Neural cell (in vitro differentiated cells): ENCODE measurements around the gene VANGL1. TPM values are rescaled to one million over a fixed set of nuclear protein-coding genes. Genes with fewer than 3 reads are reported as not detected.

Source experiments
- H2AFZ ChIP-seq: fragments of 200-600, 300-800 bp; sonication (generic), shearing (Covaris generic); 2 replicates; pipeline ENCODE4 v1.6.0; 2014; ENCODE audit warnings: low read depth, mild to moderate bottlenecking, antibody characterized with exemption, low read length, moderate library complexity
- H3F3A ChIP-seq: fragments of 200-600 bp; shearing (Covaris generic); 2 replicates; pipeline ENCODE4 v1.6.1; 2016; ENCODE audit warnings: mild to moderate bottlenecking, moderate library complexity, mixed read lengths, antibody characterized with exemption, low read length; ENCODE audit not compliant: insufficient read depth, poor library complexity, severe bottlenecking
- H3K27ac ChIP-seq: fragments of 200-600, 300-800 bp; sonication (generic), shearing (Covaris generic); 2 replicates; pipeline ENCODE4 v1.5.1; 2014; ENCODE audit warnings: mild to moderate bottlenecking, low read length, moderate library complexity
- H3K27me3 ChIP-seq: fragments of 300-800, 200-600 bp; sonication (generic), shearing (Covaris generic); 2 replicates; pipeline ENCODE4 v1.6.0; 2014; ENCODE audit warnings: mild to moderate bottlenecking, low read depth, low read length, moderate library complexity; ENCODE audit not compliant: insufficient read depth
- H3K36me3 ChIP-seq: fragments of 300-800, 200-600 bp; sonication (generic), shearing (Covaris generic); 2 replicates; pipeline ENCODE4 v1.5.1; 2014; ENCODE audit warnings: mild to moderate bottlenecking, antibody characterized with exemption, low read length, moderate library complexity; ENCODE audit not compliant: insufficient read depth
- H3K4me2 ChIP-seq: fragments of 300-800, 200-600 bp; sonication (generic), shearing (Covaris generic); 2 replicates; pipeline ENCODE4 v1.6.0; 2014; ENCODE audit warnings: mild to moderate bottlenecking, low read length
- H3K4me3 ChIP-seq: fragments of 300-800, 200-600 bp; sonication (generic), shearing (Covaris generic); 2 replicates; pipeline ENCODE4 v1.5.1; 2014; ENCODE audit warnings: mild to moderate bottlenecking, low read length, moderate library complexity
- H3K79me2 ChIP-seq: fragments of 200-600 bp; shearing (Covaris generic); replicated peaks from 2 replicates; pipeline ENCODE4 v1.6.0; 2014; ENCODE audit warnings: mild to moderate bottlenecking, low read length, moderate library complexity; ENCODE audit not compliant: insufficient read depth
- H3K9ac ChIP-seq: fragments of 300-800, 200-600 bp; sonication (generic), shearing (Covaris generic); 2 replicates; pipeline ENCODE4 v1.6.1; 2016; ENCODE audit warnings: mild to moderate bottlenecking, low read length, mixed read lengths
- H3K9me2 ChIP-seq: fragments of 200-600 bp; shearing (Covaris generic); 2 replicates; pipeline ENCODE4 v1.6.1; 2016; ENCODE audit warnings: mild to moderate bottlenecking, low read length, mixed read lengths; ENCODE audit not compliant: insufficient read depth
- H3K9me3 ChIP-seq: fragments of 200-600, 300-800 bp; sonication (generic), shearing (Covaris generic); 2 replicates; pipeline ENCODE4 v1.6.1; 2016; ENCODE audit warnings: mild to moderate bottlenecking, mixed run types, low read length, moderate library complexity, mixed read lengths
- H4K20me1 ChIP-seq: fragments of 200-600 bp; shearing (Covaris generic); 2 replicates; pipeline ENCODE4 v1.6.1; 2016; ENCODE audit warnings: mild to moderate bottlenecking, mixed run types; ENCODE audit not compliant: insufficient read depth
- CTCF ChIP-seq: fragments of 450-650 bp; IDR thresholded peaks from 2 replicates; pipeline ENCODE4 v1.5.1; 2014; ENCODE audit warnings: antibody characterized with exemption, mild to moderate bottlenecking, moderate library complexity; ENCODE audit not compliant: poor library complexity, severe bottlenecking
- EP300 ChIP-seq: fragments of 450-650 bp; conservative IDR thresholded peaks from 2 replicates; pipeline ENCODE4 v1.6.1; 2014; ENCODE audit warnings: antibody characterized with exemption, mild to moderate bottlenecking, moderate library complexity; ENCODE audit not compliant: poor library complexity, severe bottlenecking
- EZH2 ChIP-seq: fragments of 200-600, 300-800 bp; shearing (Covaris generic), sonication (generic); IDR thresholded peaks from 2 replicates; pipeline ENCODE4 v1.6.1; 2014; ENCODE audit warnings: antibody characterized with exemption, low read length, borderline replicate concordance, mild to moderate bottlenecking; ENCODE audit not compliant: insufficient read depth, poor library complexity, severe bottlenecking
- MXI1 ChIP-seq: fragments of 450-650 bp; conservative IDR thresholded peaks from 2 replicates; pipeline ENCODE4 v1.6.1; 2014; ENCODE audit warnings: antibody characterized with exemption, mild to moderate bottlenecking; ENCODE audit not compliant: poor library complexity, severe bottlenecking
- POLR2AphosphoS5 ChIP-seq: IDR thresholded peaks from 2 replicates; pipeline ENCODE4 v1.6.1; 2012
- RAD21 ChIP-seq: fragments of 450-650 bp; conservative IDR thresholded peaks from 2 replicates; pipeline ENCODE4 v1.6.1; 2014; ENCODE audit warnings: antibody characterized with exemption, mild to moderate bottlenecking, moderate library complexity
- REST ChIP-seq: IDR thresholded peaks from 2 replicates; pipeline ENCODE4 v1.6.1; 2012; ENCODE audit warnings: borderline replicate concordance
- SMC3 ChIP-seq: fragments of 450-650 bp; conservative IDR thresholded peaks from 2 replicates; pipeline ENCODE4 v1.6.1; 2014; ENCODE audit warnings: antibody characterized with exemption, mild to moderate bottlenecking, moderate library complexity; ENCODE audit not compliant: poor library complexity
- TAF1 ChIP-seq: IDR thresholded peaks from 2 replicates; pipeline ENCODE4 v1.6.1; 2012; ENCODE audit warnings: low read depth
- polyA plus RNA-seq: library from polyadenylated mRNA; depleted of rRNA; stranded (reverse); fragments of >200 nt; gene quantifications from 2 replicates; pipeline ENCODE4 v1.2.3, GENCODE V29; 2014

VANGL1 gene
- polyA plus RNA-seq, 1 donor from 2014 or later, result 0.53 TPM

- no peaks in the 10 kb centered on the region for H3K36me3 ChIP-seq
- H3K9me2 ChIP-seq, result no peaks in the 10 kb centered on the region
- no peaks in the 10 kb centered on the region for H3K9me3 ChIP-seq
- H3K4me2 ChIP-seq, result no peak overlapping the region
- H3K27ac ChIP-seq, result no peak overlapping the region
- H3K27me3 ChIP-seq, result no peaks in the 10 kb centered on the region
- no peak overlapping the region for H3K9ac ChIP-seq
- no peak overlapping the region for H2AFZ ChIP-seq
- no peaks in the 10 kb centered on the region for H4K20me1 ChIP-seq
- TF ChIP-seq EP300, result no peak
- no peak for TF ChIP-seq REST
- TF ChIP-seq CTCF, result no peak
- TF ChIP-seq RAD21, result no peak
- TF ChIP-seq SMC3, result no peak
- TF ChIP-seq POLR2AphosphoS5, result no peak
- no peak for TF ChIP-seq TAF1
- TF ChIP-seq EZH2, result no peak
- no peak for TF ChIP-seq MXI1
- H3F3A ChIP-seq, result no peaks in the 10 kb centered on the region
- H3K79me2 ChIP-seq, result no peaks in the 10 kb centered on the region
- H3K4me3 ChIP-seq, result no peak overlapping the region
Measured at GRCh38 chr1:115685029-115685705, 43.4 kb downstream of the VANGL1 start.

GRCh38 chr1:115687744-115688143 is 46.0 kb downstream of the VANGL1 start:
- Histone ChIP-seq H3K4me3 (no peak overlapping the region), H3K27ac (no peak overlapping the region), H2AFZ (no peak overlapping the region), H3K36me3 (no peaks in the 10 kb centered on the region), H3K9ac (no peak overlapping the region), H3K9me2 (no peaks in the 10 kb centered on the region), H3K4me2 (no peak overlapping the region), H3F3A (no peaks in the 10 kb centered on the region), H3K9me3 (no peaks in the 10 kb centered on the region), H3K27me3 (no peaks in the 10 kb centered on the region), H3K79me2 (no peaks in the 10 kb centered on the region), H4K20me1 (no peaks in the 10 kb centered on the region)
- TF ChIP-seq REST, result no peak
- TF ChIP-seq EZH2, result no peak
- TF ChIP-seq CTCF, result no peak
- no peak for TF ChIP-seq MXI1
- no peak for TF ChIP-seq TAF1
- no peak for TF ChIP-seq RAD21
- TF ChIP-seq POLR2AphosphoS5, result no peak
- no peak for TF ChIP-seq EP300
- TF ChIP-seq SMC3, result no peak
